GM12874 (cell line): Measurements from ENCODE around the gene ADGB.

ENCODE experiments used
- CTCF ChIP-seq: IDR thresholded peaks from 2 replicates; pipeline ENCODE4 v1.5.1; 2011; ENCODE audit warnings: low read depth, mild to moderate bottlenecking, control low read depth, low read length, moderate library complexity; ENCODE audit not compliant: insufficient read depth

The ADGB gene

GRCh38 chr6:146581968-146582367 lies 16.8 kb upstream of the ADGB start:
- TF ChIP-seq CTCF, result no peak

- no peak for TF ChIP-seq CTCF
Measured at GRCh38 chr6:146582857-146583256, 15.9 kb upstream of the ADGB start.

GRCh38 chr6:146583966-146584365 lies 14.8 kb upstream of the ADGB start:
- no peak for TF ChIP-seq CTCF

- TF ChIP-seq CTCF, result no peak
Measured at GRCh38 chr6:146587459-146587858, 11.3 kb upstream of the ADGB start.

GRCh38 chr6:146590492-146590891 lies 8.3 kb upstream of the ADGB start:
- no peak for TF ChIP-seq CTCF

GRCh38 chr6:146592451-146592850 lies 6.3 kb upstream of the ADGB start:
- TF ChIP-seq CTCF, result no peak

GRCh38 chr6:146593986-146594385 lies 4.8 kb upstream of the ADGB start:
- no peak for TF ChIP-seq CTCF

GRCh38 chr6:146594495-146594894 lies 4.3 kb upstream of the ADGB start:
- TF ChIP-seq CTCF, result no peak
